ENCODE data around the gene ADARB1.

GRCh38 chr21:45084121-45084520 is 9.7 kb downstream of the ADARB1 start:
- TF ChIP-seq ZNF70 (CRISPR knock-in tag; IDR thresholded peaks at IDR 0.05): no peak
- TF ChIP-seq PPARA (CRISPR knock-in tag; IDR thresholded peaks at IDR 0.05; ENCODE audit: borderline replicate concordance): no peak
